Myocyte (in vitro differentiated cells): ENCODE data around the gene NUDT3. TPM values are rescaled to one million over a fixed set of nuclear protein-coding genes. Genes with fewer than 3 reads are reported as not detected.
"Not testable (repeated sequence)": the region's sequence is repeated elsewhere in the genome, so short reads cannot be mapped to it uniquely, and the experiment has no call there.

Experiments used
- DNase-seq: peaks from one replicate; pipeline ENCODE4 v3.0.0-alpha.2; 2012; ENCODE audit warnings: low read depth
- total RNA-seq: library from RNA; depleted of rRNA; stranded (reverse); fragments of >200 nt; gene quantifications from 2 replicates; pipeline ENCODE4 v1.2.3, GENCODE V29; 2014

NUDT3 gene
- total RNA-seq, 1 donor from 2014 or later = 45.9 TPM

GRCh38 chr6:34289137-34289536 lies 103.3 kb downstream of the NUDT3 start:
- no peak for DNase-seq

GRCh38 chr6:34288581-34288980 lies 103.9 kb downstream of the NUDT3 start:
- DNase-seq = no peak

- no peak for DNase-seq
Measured at GRCh38 chr6:34285448-34286164, 106.9 kb downstream of the NUDT3 start.

GRCh38 chr6:34284563-34285447 lies 107.7 kb downstream of the NUDT3 start:
- DNase-seq = peak; percentile 57

GRCh38 chr6:34281702-34282334 lies 110.7 kb downstream of the NUDT3 start:
- DNase-seq = no peak

- no peak for DNase-seq
Measured at GRCh38 chr6:34280216-34280615, 112.3 kb downstream of the NUDT3 start.

- no peak for DNase-seq
Measured at GRCh38 chr6:34278833-34279232, 113.6 kb downstream of the NUDT3 start.

GRCh38 chr6:34277763-34278112 lies 114.7 kb downstream of the NUDT3 start:
- DNase-seq = no peak

GRCh38 chr6:34276881-34277762 lies 115.3 kb downstream of the NUDT3 start:
- no peak for DNase-seq

GRCh38 chr6:34276191-34276590 lies 116.3 kb downstream of the NUDT3 start:
- DNase-seq = no peak

- no peak for DNase-seq
Measured at GRCh38 chr6:34275128-34275804, 117.2 kb downstream of the NUDT3 start.

GRCh38 chr6:34274129-34274528 lies 118.3 kb downstream of the NUDT3 start:
- DNase-seq = no peak

GRCh38 chr6:34273242-34273805 lies 119.1 kb downstream of the NUDT3 start:
- no peak for DNase-seq

GRCh38 chr6:34272013-34272926 lies 120.2 kb downstream of the NUDT3 start:
- DNase-seq = no peak

GRCh38 chr6:34269658-34270341 lies 122.7 kb downstream of the NUDT3 start:
- not testable (repeated sequence) for DNase-seq

GRCh38 chr6:34269132-34269531 lies 123.3 kb downstream of the NUDT3 start:
- not testable (repeated sequence) for DNase-seq

- no peak for DNase-seq
Measured at GRCh38 chr6:34267746-34268145, 124.7 kb downstream of the NUDT3 start.

- DNase-seq = not testable (repeated sequence)
Measured at GRCh38 chr6:34263484-34263883, 129.0 kb downstream of the NUDT3 start.
